ENCODE data around the gene FNDC3A. TPM values are rescaled to one million over a fixed set of nuclear protein-coding genes. Genes with fewer than 3 reads are reported as not detected.

FNDC3A gene
- total RNA-seq, 1 donor from 2014 or later = 22.7 TPM

GRCh38 chr13:49210114-49210513 lies 234.4 kb downstream of the FNDC3A start:
- no peak for TF ChIP-seq CTCF (IDR thresholded peaks at IDR 0.05)
- Histone ChIP-seq H3K27me3 (no peaks in the 10 kb centered on the region), H3K9me3 (no peaks in the 10 kb centered on the region), H3K4me3 (no peak overlapping the region), H3K36me3 (peaks cover 23 to 25% of the 10 kb centered on the region in 2 donors), H3K27ac (no peak overlapping the region), H3K4me1 (no peaks in the 10 kb centered on the region)
- no peak for DNase-seq (ENCODE audit: low spot score in 2 of 2)
- intact Hi-C loops (cut with DNase I) = no loop called here

DNA sequence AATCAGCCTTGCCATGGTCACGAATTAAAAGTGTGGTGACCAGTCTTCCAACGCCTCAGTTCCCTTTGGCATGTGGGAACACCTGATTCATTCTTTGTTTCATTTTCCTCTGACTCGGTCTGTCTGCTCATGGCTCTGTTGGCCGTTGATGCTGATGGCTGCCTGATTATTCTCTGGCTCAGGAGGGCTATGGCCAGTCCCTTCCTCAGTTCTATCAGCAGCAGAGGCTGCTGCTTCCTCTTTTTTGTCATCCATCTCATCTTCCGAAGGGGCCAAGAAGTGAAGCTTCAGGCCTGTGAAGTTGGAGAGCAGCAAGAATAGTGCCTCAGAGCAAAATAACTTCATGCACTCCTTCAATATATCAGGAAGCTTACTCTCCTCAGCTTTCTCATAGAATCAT lies 235.0 kb downstream of the FNDC3A start:
- H3K9me3 ChIP-seq = no peaks in the 10 kb centered on the region
- H3K27me3 ChIP-seq = no peaks in the 10 kb centered on the region
- no peak for DNase-seq (ENCODE audit: low spot score in 2 of 2)
- H3K27ac ChIP-seq = no peak overlapping the region
- H3K36me3 ChIP-seq = peaks cover 18 to 20% of the 10 kb centered on the region in 2 donors
- no peak for TF ChIP-seq CTCF (IDR thresholded peaks at IDR 0.05)
- no peaks in the 10 kb centered on the region for H3K4me1 ChIP-seq
- no peak overlapping the region for H3K4me3 ChIP-seq
- intact Hi-C loops (cut with DNase I) = no loop called here

- Histone ChIP-seq H3K27me3 (no peaks in the 10 kb centered on the region), H3K4me3 (no peak overlapping the region), H3K9me3 (no peaks in the 10 kb centered on the region), H3K36me3 (no peaks in the 10 kb centered on the region), H3K27ac (no peak overlapping the region), H3K4me1 (no peaks in the 10 kb centered on the region)
- DNase-seq (ENCODE audit: low spot score in 2 of 2) = no peak
- intact Hi-C loops (cut with DNase I) = no loop called here
- TF ChIP-seq CTCF (IDR thresholded peaks at IDR 0.05) = no peak
Observed at GRCh38 chr13:49213539-49213938, 237.8 kb downstream of the FNDC3A start.

DNA sequence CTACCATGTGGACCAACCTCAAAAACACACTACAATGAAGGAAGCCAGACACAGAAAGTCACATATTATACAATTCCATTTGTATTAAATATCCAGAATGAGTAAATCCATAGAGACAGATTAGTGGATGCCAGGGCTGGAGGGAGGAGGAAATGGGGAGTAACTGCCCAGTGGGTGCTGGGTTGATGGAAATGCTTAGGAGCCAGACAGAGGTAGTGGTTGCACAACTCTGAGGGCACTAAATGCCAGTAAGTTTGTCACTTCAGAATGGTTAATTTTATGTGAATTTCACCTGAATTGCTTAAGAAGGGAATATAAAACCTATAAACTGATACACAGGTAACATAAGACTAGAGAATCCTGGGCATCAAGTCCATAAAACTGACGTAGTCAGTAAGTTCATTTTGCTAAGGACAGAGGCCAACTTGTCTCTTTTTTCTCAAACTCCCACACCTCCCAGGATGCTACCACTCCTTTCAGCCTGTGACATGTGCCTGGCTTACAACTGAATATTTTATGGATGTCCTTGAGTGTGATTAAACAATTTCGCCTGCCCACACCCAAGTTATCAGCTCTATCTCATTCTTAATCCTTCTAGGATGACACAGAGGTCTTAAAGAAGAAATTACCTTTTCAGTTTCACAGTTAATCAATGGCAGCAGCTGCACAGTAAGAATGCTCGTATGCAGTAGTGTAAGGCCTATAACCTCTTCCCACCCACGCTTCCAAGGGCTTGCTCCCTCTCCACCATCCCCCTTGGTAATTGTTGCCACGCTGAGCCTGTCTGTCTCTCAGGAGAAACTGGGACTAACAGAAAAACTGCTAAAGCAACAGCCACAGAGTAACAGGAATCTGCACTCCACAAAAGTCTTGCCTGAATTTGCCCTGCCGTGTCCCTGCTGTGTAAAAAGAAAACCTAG lies 238.5 kb downstream of the FNDC3A start:
- Histone ChIP-seq H3K4me1 (no peaks in the 10 kb centered on the region), H3K9me3 (no peaks in the 10 kb centered on the region), H3K27ac (no peak overlapping the region), H3K27me3 (no peaks in the 10 kb centered on the region), H3K4me3 (no peak overlapping the region), H3K36me3 (no peaks in the 10 kb centered on the region)
- intact Hi-C loops (cut with DNase I) = no loop called here
- TF ChIP-seq CTCF (IDR thresholded peaks at IDR 0.05) = no peak
- DNase-seq (ENCODE audit: low spot score in 2 of 2) = no peak

DNA sequence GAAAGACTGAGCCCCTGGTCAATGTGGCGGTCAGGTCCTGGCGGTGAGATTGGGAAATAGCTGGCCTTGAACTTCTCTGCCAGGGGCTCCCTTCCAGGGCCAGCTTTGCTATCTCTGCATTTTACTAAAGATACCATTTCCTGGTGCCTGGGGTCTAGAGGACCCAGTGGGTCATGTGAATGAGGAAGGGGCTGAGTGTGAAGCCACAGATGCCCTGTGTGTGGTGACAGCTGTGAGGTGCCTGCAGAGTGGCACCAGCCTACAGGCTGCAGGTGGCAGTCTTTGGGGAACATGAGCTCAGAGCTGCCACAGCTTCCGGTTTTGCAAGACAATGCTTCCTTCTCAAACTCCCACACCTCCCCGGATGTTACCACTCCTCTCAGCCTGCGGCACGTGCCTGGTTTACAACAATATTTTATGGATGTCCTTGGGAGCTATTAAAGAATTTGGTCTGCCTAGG lies 239.2 kb downstream of the FNDC3A start:
- Histone ChIP-seq H3K4me3 (no peak overlapping the region), H3K27me3 (no peaks in the 10 kb centered on the region), H3K27ac (no peak overlapping the region), H3K9me3 (no peaks in the 10 kb centered on the region), H3K36me3 (no peaks in the 10 kb centered on the region), H3K4me1 (no peaks in the 10 kb centered on the region)
- peak in 1 of 3 experiments; percentile 4 for TF ChIP-seq CTCF (IDR thresholded peaks at IDR 0.05)
- DNase-seq (ENCODE audit: low spot score in 2 of 2) = no peak
- intact Hi-C loops (cut with DNase I) = no loop called here
